HepG2 (cell line): ENCODE data around the gene PLEKHA6. TPM values are rescaled to one million over a fixed set of nuclear protein-coding genes. Genes with fewer than 3 reads are reported as not detected.

ENCODE experiments used
- ATAC-seq: fragments of 200-7000 bp; cut with Tn5 transposase; 3 replicates; pipeline ENCODE4 v1.9.1; 2020; ENCODE audit warnings: mild to moderate bottlenecking, moderate library complexity
- BruUV-seq: library from RNA; stranded (reverse); fragments of 400-500 nt; replicated peaks from 2 replicates; lab custom pipeline; 2021; lab: Mats Ljungman, UMichigan
- CTCF ChIA-PET: fragments of 300-600 bp; formaldehyde crosslinking; extraction: SDS; loops from one replicate; lab custom pipeline; 2021; ENCODE audit warnings: low total read pairs, inconsistent platforms, low intra/inter-chr PET ratio; lab: Yijun Ruan, JAX
- POLR2A ChIA-PET: fragments of 350-600 bp; sonication (Branson Sonifier 250); formaldehyde crosslinking; loops from one replicate; lab custom pipeline; 2020; ENCODE audit warnings: antibody characterized with exemption, inconsistent platforms; lab: Yijun Ruan, JAX
- DNase-seq: peaks from one replicate; pipeline ENCODE4 v3.0.0-alpha.2; 2015; ENCODE audit warnings: low spot score
- FAIRE-seq: peaks from 3 replicates; lab custom pipeline; 2011; peaks lifted over from hg19 to GRCh38; lab: Jason Lieb, UNC
- H2AFZ ChIP-seq: one replicate; pipeline ENCODE4 v1.6.1; 2011; ENCODE audit warnings: low read length, inconsistent platforms
- H3K27ac ChIP-seq: fragments of 300-600 bp; 3 replicates; pipeline ENCODE4 v1.8.0; 2011; ENCODE audit warnings: mixed run types, mild to moderate bottlenecking, mixed read lengths, low read length, inconsistent platforms; ENCODE audit not compliant: insufficient read depth; ENCODE audit errors: extremely low read length
- H3K27me3 ChIP-seq, 2 experiments: fragments of 200-600 bp in 1 of 2; 2 replicates in 1 of 2; 3 replicates in 1 of 2; pipeline versions ENCODE4 v1.6.0 to v1.8.0; 2011; ENCODE audit warnings: low read length in 2 of 2, mild to moderate bottlenecking in 2 of 2, moderate library complexity in 2 of 2, inconsistent platforms in 1 of 2; ENCODE audit not compliant: insufficient read depth in 2 of 2, control insufficient read depth in 1 of 2
- H3K36me3 ChIP-seq, 2 experiments: fragments of 200-600 bp in 1 of 2; replicated peaks in 1 of 2; 2 replicates in 1 of 2; 3 replicates in 1 of 2; pipeline versions ENCODE4 v1.5.1 to v1.8.0; 2011; ENCODE audit warnings: low read length in 2 of 2, inconsistent platforms in 1 of 2; ENCODE audit not compliant: insufficient read depth in 2 of 2, control insufficient read depth in 1 of 2
- H3K4me1 ChIP-seq: 2 replicates; pipeline ENCODE4 v1.5.1; 2012; ENCODE audit warnings: low read length, inconsistent platforms; ENCODE audit not compliant: insufficient read depth
- H3K4me2 ChIP-seq: 2 replicates; pipeline ENCODE4 v1.6.0; 2011; ENCODE audit warnings: low read depth, low read length, inconsistent platforms
- H3K4me3 ChIP-seq, 3 experiments: fragments of 200-600 bp in 1 of 3; sonication (generic), shearing (Covaris generic) in 1 of 3; replicated peaks in 1 of 3; 2 replicates each; pipeline ENCODE4 v1.5.1; 2011 to 2016; ENCODE audit warnings: low read length in 3 of 3, inconsistent platforms in 2 of 3, low read depth in 2 of 3, mild to moderate bottlenecking in 2 of 3, control low read depth in 1 of 3, mixed read lengths in 1 of 3; ENCODE audit not compliant: insufficient read depth in 1 of 3
- H3K79me2 ChIP-seq: one replicate; pipeline ENCODE4 v1.6.1; 2011; ENCODE audit warnings: low read length, inconsistent platforms; ENCODE audit not compliant: insufficient read depth
- H3K9ac ChIP-seq: 2 replicates; pipeline ENCODE4 v1.6.0; 2011; ENCODE audit warnings: mild to moderate bottlenecking, low read depth, low read length, inconsistent platforms; ENCODE audit not compliant: insufficient read depth
- H3K9me3 ChIP-seq: 2 replicates; pipeline ENCODE4 v1.5.1; 2012; ENCODE audit warnings: mild to moderate bottlenecking, low read length
- H4K20me1 ChIP-seq: 2 replicates; pipeline ENCODE4 v1.6.0; 2011; ENCODE audit warnings: inconsistent platforms, mild to moderate bottlenecking, low read length, moderate library complexity; ENCODE audit not compliant: insufficient read depth
- CBX2 ChIP-seq, 2 experiments: fragments of 200-600 bp in 1 of 2; sonication (generic); formaldehyde crosslinking in 1 of 2; IDR thresholded peaks; 2 replicates each; pipeline versions ENCODE4 v1.7.0 to v1.8.1; 2018 to 2022; ENCODE audit warnings: low read depth in 2 of 2, low read length in 1 of 2, mild to moderate bottlenecking in 1 of 2, missing genetic modification reagents in 1 of 2
- CCDC6 ChIP-seq: sonication (generic); formaldehyde crosslinking; IDR thresholded peaks from 2 replicates; pipeline ENCODE4 v1.8.1; 2022; ENCODE audit warnings: mild to moderate bottlenecking, missing genetic modification reagents, moderate library complexity
- CREM ChIP-seq, 2 experiments: sonication (generic) in 1 of 2; formaldehyde crosslinking in 1 of 2; IDR thresholded peaks; 2 replicates each; pipeline versions ENCODE4 v1.4.0 to v1.6.1; 2016 to 2020; ENCODE audit warnings: antibody characterized with exemption in 1 of 2, mild to moderate bottlenecking in 1 of 2, missing genetic modification reagents in 1 of 2
- HMG20A ChIP-seq: IDR thresholded peaks from 2 replicates; pipeline ENCODE4 v1.6.1; 2016; ENCODE audit warnings: borderline replicate concordance
- ISL2 ChIP-seq: sonication (generic); formaldehyde crosslinking; IDR thresholded peaks from 2 replicates; pipeline ENCODE4 v1.5.0; 2020; ENCODE audit warnings: missing genetic modification reagents
- RAD51 ChIP-seq: fragments of 450-650 bp; IDR thresholded peaks from 2 replicates; pipeline ENCODE4 v1.6.1; 2016; ENCODE audit warnings: borderline replicate concordance
- TCF7L2 ChIP-seq: IDR thresholded peaks from 2 replicates; pipeline ENCODE4 v1.6.1; 2011; ENCODE audit warnings: mild to moderate bottlenecking, low read depth, low read length, moderate library complexity
- ZBTB8A ChIP-seq: sonication (generic); formaldehyde crosslinking; IDR thresholded peaks from 2 replicates; pipeline ENCODE4 v1.4.0; 2020; ENCODE audit warnings: mild to moderate bottlenecking, low read depth, missing genetic modification reagents, borderline replicate concordance
- ZMAT5 ChIP-seq: sonication (generic); formaldehyde crosslinking; IDR thresholded peaks from 2 replicates; pipeline ENCODE4 v1.5.0; 2020; ENCODE audit warnings: mild to moderate bottlenecking, low read depth, missing genetic modification reagents, borderline replicate concordance
- ZNF572 ChIP-seq: sonication (generic); formaldehyde crosslinking; IDR thresholded peaks from 2 replicates; pipeline ENCODE4 v1.5.1; 2020; ENCODE audit warnings: mild to moderate bottlenecking, missing genetic modification reagents
- ZNF616 ChIP-seq: sonication (generic); formaldehyde crosslinking; IDR thresholded peaks from 2 replicates; pipeline ENCODE4 v1.5.0; 2020; ENCODE audit warnings: low read depth, mild to moderate bottlenecking, missing genetic modification reagents
- ZSCAN20 ChIP-seq: sonication (generic); formaldehyde crosslinking; IDR thresholded peaks from 2 replicates; pipeline ENCODE4 v1.4.0; 2020; ENCODE audit warnings: missing genetic modification reagents, mild to moderate bottlenecking, borderline replicate concordance
- WGBS: methylation state at CpG from one replicate; pipeline ENCODE4 v1.1.6; 2017; ENCODE audit warnings: low lambda C conversion rate; 5-methylcytosine and 5-hydroxymethylcytosine counted together
- in situ Hi-C: cut with HindIII; loops from 2 replicates; pipeline ENCODE4 v1.10.0; 2017; ENCODE audit warnings: low pct_unique_long_range_greater_than_20kb; ENCODE audit not compliant: extremely low pct_ligation_motif_present
- intact Hi-C: fragments of 100-400 bp; cut with micrococcal nuclease; formaldehyde crosslinking; loops from one replicate; pipeline ENCODE4 v1.10.0; 2022; ENCODE audit not compliant: unreplicated experiment
- polyA plus RNA-seq, 8 experiments: library from polyadenylated mRNA; depleted of rRNA in 3 of 8; stranded (reverse) in 7 of 8; unstranded in 1 of 8; fragments of >200 nt; fragmentation: Illumina TruSeq in 4 of 8; extraction: Trizol in 4 of 8; gene quantifications; 2 replicates each; pipeline versions ENCODE4 v1.2.1 to v1.2.3, GENCODE V29; 2011 to 2016; ENCODE audit warnings: low read depth in 4 of 8, missing spikeins in 1 of 8, mixed read lengths in 1 of 8; ENCODE audit not compliant: insufficient read depth in 1 of 8
- total RNA-seq, 5 experiments: library from RNA; depleted of rRNA; stranded (reverse); fragments of >200 nt; fragmentation: Illumina TruSeq; extraction: Trizol; gene quantifications; 2 replicates each; pipeline ENCODE4 v1.2.3, GENCODE V29; 2016; ENCODE audit warnings: low read depth in 1 of 5
- TF ChIP-seq, protein P1 (sequence below): sonication (generic); formaldehyde crosslinking; IDR thresholded peaks from 2 replicates; pipeline ENCODE4 v1.5.0; 2020; ENCODE audit warnings: mild to moderate bottlenecking, missing genetic modification reagents, moderate library complexity

Gene PLEKHA6
- total and polyA plus RNA-seq, 2 of the 13 experiments (the other 11 are each of a cell fraction or from before 2014, with no cell fraction given), result 5.3 to 11.4 TPM

DNA sequence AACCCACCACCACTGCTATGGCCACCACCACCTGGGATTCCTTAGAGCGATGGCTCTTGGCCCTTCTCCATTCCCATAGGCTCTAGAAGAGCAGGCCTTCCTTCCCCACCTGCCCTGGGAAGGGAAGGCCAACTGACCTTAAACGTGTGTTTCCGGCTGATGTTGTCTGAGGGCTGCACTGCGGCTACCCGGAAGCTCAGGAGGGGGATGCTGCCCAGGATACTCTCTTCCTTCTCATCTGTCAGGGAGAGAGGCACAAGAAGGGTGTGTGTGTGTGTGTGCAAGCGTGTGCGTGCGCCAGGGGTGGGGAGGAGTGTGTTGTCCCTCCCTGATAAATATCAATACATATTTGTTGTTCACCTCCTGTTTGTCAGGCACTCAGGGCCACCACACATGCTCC is 94.9 kb downstream of the PLEKHA6 start (continued):
- no peak for TF ChIP-seq CREM (IDR thresholded peaks at IDR 0.05)
- TF ChIP-seq CREM (CRISPR knock-in tag; IDR thresholded peaks at IDR 0.05), result no peak

DNA sequence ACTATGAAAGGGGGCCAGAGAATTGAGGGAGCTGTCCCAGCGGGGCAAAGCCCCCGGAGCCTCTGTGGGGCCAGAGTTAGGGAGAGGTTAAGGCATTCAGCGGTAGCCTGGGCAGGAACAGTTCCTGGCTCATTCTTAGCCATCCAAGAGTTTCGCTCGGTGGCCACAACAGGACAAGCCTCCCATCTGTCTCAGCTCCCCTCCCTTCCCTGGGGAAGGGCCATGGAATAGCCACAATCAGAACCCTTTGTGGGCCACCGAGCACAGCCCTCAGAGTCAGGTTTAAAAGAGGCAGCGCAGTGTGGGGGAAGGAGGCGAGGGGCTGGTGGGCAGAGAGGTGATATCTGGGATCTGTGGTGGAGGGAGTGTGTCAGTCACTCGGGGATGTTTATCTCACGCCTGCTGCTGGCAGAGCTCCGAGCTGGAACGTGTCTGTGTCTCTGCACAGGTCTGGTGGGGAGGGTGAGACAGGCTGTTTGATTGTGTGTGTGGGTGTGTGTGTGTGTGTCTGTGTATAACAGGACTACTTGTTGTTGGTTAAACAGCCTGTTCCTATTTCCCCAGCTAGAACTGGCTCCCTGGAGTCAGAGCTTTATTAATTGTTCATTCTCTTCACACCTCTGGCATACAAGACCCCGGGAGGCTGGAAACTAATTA is 96.3 kb downstream of the PLEKHA6 start:
- FAIRE-seq (no peak), ATAC-seq (no peak), DNase-seq (no peak)
- Histone ChIP-seq H3K4me2 (no peak overlapping the region), H3K79me2 (no peaks in the 10 kb centered on the region), H3K9me3 (no peaks in the 10 kb centered on the region), H3K4me3 (no peak overlapping the region), H3K27ac (no peak overlapping the region), H3K36me3 (peaks cover 10 to 34% of the 10 kb centered on the region in 2 experiments; a peak in 4 of 5 replicates), H3K27me3 (no peaks in the 10 kb centered on the region), H3K9ac (no peak overlapping the region), H2AFZ (no peak overlapping the region), H4K20me1 (no peaks in the 10 kb centered on the region), H3K4me1 (peaks cover 47% of the 10 kb centered on the region)
- TF ChIP-seq ZNF572 (CRISPR knock-in tag) (no peak), HMG20A (CRISPR knock-in tag) (no peak), ZBTB8A (CRISPR knock-in tag) (no peak), ZMAT5 (CRISPR knock-in tag) (no peak), CBX2 (IDR thresholded peaks at IDR 0.05; ENCODE audit: low read depth, low read length) (no peak), CBX2 (CRISPR knock-in tag; IDR thresholded peaks at IDR 0.05; ENCODE audit: low read depth) (no peak), CCDC6 (no peak), TCF7L2 (no peak), ISL2 (no peak), ZSCAN20 (CRISPR knock-in tag) (no peak), ZNF616 (CRISPR knock-in tag) (no peak), RAD51 (no peak)
- TF ChIP-seq, protein P1, sequence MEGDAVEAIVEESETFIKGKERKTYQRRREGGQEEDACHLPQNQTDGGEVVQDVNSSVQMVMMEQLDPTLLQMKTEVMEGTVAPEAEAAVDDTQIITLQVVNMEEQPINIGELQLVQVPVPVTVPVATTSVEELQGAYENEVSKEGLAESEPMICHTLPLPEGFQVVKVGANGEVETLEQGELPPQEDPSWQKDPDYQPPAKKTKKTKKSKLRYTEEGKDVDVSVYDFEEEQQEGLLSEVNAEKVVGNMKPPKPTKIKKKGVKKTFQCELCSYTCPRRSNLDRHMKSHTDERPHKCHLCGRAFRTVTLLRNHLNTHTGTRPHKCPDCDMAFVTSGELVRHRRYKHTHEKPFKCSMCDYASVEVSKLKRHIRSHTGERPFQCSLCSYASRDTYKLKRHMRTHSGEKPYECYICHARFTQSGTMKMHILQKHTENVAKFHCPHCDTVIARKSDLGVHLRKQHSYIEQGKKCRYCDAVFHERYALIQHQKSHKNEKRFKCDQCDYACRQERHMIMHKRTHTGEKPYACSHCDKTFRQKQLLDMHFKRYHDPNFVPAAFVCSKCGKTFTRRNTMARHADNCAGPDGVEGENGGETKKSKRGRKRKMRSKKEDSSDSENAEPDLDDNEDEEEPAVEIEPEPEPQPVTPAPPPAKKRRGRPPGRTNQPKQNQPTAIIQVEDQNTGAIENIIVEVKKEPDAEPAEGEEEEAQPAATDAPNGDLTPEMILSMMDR (CRISPR knock-in tag), result no peak
- WGBS, result 98% methylated on average over 12 of the region's 13 CpGs
- intact Hi-C loops (no loop called here), in situ Hi-C loops (loop anchor here (5.0 kb wide), 1 partner anchor 99 kb away; no protein-coding TSS in a partner anchor)
- BruUV-seq, result no TSS peak
- ChIA-PET CTCF (no interaction called here), POLR2A (no interaction called here)
